Measurements from ENCODE around the gene ACADM.
A peak's percentile ranks its signal among the peaks of the same experiment; 100 is the strongest.
"Not testable (repeated sequence)": the region's sequence is repeated elsewhere in the genome, so short reads cannot be mapped to it uniquely, and the experiment has no call there.

The ACADM gene

GRCh38 chr1:75733661-75734060, 9.2 kb downstream of the ACADM start:
- TF ChIP-seq CTCF (conservative IDR thresholded peaks at IDR 0.05; ENCODE audit: low read depth, low read length), result no peak
- no peak for DNase-seq (ENCODE audit: low read depth)
- no peak overlapping the region for H3K4me3 ChIP-seq (ENCODE audit: low read length)

DNA sequence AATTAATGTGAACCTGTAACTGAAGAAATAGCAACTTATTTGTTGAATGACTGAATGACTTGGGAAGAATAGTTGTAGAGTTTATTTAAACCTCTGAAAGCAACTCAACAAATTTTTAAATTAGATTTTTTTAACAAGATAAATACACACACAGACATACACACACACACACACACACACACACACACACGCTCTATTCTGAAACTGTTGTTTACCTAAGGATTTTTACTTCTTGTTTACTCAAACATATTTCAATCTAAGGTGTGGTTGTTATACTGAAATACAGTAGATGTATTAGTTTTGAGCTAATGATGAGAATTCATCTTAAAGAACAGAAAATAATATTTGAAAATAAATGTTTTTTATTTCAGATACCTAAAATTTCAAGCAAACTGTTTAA, 11.5 kb downstream of the ACADM start:
- TF ChIP-seq CTCF (conservative IDR thresholded peaks at IDR 0.05; ENCODE audit: low read depth, low read length), result no peak

GRCh38 chr1:75742047-75742625, 17.6 kb downstream of the ACADM start:
- H3K4me3 ChIP-seq (ENCODE audit: low read length), result no peak overlapping the region
- no peak for DNase-seq (ENCODE audit: low read depth)
- no peak for TF ChIP-seq CTCF (conservative IDR thresholded peaks at IDR 0.05; ENCODE audit: low read depth, low read length)

More for the DNA sequence above, 11.5 kb downstream of the ACADM start:
- H3K4me3 ChIP-seq (ENCODE audit: low read length), result no peak overlapping the region
- DNase-seq (ENCODE audit: low read depth), result no peak

DNA sequence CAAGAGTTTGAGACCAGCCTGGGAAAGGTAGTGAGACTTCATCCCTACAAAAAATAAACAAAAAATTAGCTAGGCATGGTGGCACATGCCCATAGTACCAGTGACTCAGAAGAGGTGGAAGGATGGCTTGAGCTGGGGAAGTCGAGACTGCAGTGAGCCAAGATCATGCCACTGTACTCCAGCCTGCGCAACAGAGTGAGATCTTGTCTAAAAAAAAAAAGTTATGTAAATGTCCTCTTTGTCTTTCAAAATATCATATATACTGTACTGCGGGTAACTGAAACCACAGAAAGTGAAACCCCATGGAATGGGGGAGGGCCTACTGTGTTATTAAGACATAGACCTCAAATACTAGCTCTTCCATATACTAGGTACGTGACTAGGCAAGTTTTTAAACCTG, 20.8 kb downstream of the ACADM start:
- no peak for TF ChIP-seq CTCF (conservative IDR thresholded peaks at IDR 0.05; ENCODE audit: low read depth, low read length)
- no peak for DNase-seq (ENCODE audit: low read depth)
- H3K4me3 ChIP-seq (ENCODE audit: low read length), result no peak overlapping the region

- not testable (repeated sequence) for H3K4me3 ChIP-seq (ENCODE audit: low read length); DNase-seq (ENCODE audit: low read depth)
Observed at GRCh38 chr1:75757210-75757609, 32.7 kb downstream of the ACADM start.

DNA sequence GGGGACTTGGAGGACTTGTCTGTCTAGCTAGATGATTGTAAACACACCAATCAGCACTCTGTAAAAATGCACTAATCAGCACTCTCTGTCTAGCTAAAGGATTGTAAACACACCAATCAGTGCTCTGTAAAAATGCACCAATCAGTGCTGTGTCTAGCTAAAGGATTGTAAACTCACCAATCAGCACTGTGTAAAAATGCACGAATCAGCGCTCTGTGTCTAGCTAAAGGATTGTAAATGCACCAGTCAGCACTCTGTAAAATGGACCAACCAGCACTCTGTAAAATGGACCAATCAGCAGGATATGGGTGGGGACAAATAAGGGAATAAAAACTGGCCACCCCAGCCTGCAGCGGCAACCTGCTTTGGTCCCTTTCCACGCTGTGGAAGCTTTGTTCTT, 34.0 kb downstream of the ACADM start:
- not testable (repeated sequence) for H3K4me3 ChIP-seq (ENCODE audit: low read length); DNase-seq (ENCODE audit: low read depth)

GRCh38 chr1:75764057-75764655, 39.6 kb downstream of the ACADM start:
- no peak overlapping the region for H3K4me3 ChIP-seq (ENCODE audit: low read length)
- DNase-seq (ENCODE audit: low read depth), result no peak
- no peak for TF ChIP-seq CTCF (conservative IDR thresholded peaks at IDR 0.05; ENCODE audit: low read depth, low read length)

DNA sequence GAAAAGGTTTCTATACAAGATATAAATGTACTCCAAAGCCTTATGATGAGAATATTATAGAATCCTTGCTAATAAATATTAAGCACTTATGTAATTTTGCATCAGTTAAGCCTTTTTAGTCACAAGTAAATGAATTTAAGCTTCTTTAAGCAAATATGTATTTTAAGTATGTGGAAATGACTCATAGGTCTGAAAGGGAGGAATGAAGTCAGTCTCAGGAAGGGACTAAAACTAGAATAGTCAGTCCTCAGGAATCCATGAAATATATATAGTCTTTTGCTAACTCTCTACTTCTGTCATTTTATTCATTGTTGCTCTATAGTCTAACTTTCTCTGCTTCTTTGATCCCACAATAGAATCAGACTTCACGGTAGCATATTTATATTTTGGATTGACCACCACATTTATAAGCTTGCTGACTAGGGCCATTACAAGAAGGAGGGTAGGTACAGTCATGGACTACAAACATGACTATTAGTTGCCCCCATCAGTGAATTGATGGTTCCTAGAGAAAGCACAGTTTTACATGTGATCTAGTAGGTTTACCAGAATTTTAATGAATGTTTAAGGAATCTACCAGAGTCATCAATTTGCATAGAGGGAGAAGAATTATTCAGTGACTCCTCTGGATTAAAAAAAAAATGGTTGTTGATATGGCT, 41.3 kb downstream of the ACADM start:
- DNase-seq (ENCODE audit: low read depth), result peak; percentile 86
- no peak overlapping the region for H3K4me3 ChIP-seq (ENCODE audit: low read length)
- TF ChIP-seq CTCF (conservative IDR thresholded peaks at IDR 0.05; ENCODE audit: low read depth, low read length), result no peak
